Measurements from ENCODE around the gene ABHD16A. TPM values are rescaled to one million over a fixed set of nuclear protein-coding genes. Genes with fewer than 3 reads are reported as not detected.
A peak's percentile ranks its signal among the peaks of the same experiment; 100 is the strongest.

Gene ABHD16A
- polyA plus RNA-seq, 3 donors from 2014 or later: 43.6 to 53.7 (median 47.0) TPM

- Mint-ChIP-seq H3K36me3 (peaks cover 7 to 36% (median 9%) of the 10 kb centered on the region in 3 donors), H3K9me3 (no peaks in the 10 kb centered on the region), H3K4me1 (peaks cover 0 to 2% of the 10 kb centered on the region in 2 donors), H3K27ac (peak overlapping the region in 2 of 6 donors; percentile 43 to 79), H3K4me3 (no peak overlapping the region), H3K27me3 (ENCODE audit: low read depth in 3 of 3) (peaks cover 0 to 4% (median 2%) of the 10 kb centered on the region in 3 donors)
- DNase-seq: no peak
These were observed 15.0 kb downstream of the ABHD16A start for GRCh38 chr6:31687860-31688693.

DNA sequence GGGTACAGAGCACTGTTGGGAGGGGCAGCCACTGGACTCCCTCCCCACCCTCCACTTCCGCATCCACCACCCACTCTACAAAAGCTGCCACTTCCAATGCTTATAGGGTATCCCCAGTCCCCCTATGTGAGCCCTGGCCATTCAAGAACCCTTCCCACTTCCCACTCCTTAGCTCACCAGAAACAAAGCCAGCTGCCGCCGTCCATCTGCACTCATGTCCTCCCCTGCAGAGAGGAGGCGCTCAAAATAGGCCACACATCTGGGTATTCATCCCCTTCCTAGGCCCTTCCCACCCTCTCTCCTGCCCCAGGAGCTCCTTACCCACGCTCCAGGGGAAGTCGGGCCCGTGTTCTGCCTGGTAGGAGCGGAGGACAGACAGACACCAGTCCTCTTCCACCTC lies 15.8 kb downstream of the ABHD16A start:
- Mint-ChIP-seq H3K27me3 (ENCODE audit: low read depth in 3 of 3) (peaks cover 0 to 4% (median 2%) of the 10 kb centered on the region in 3 donors), H3K9me3 (no peaks in the 10 kb centered on the region), H3K27ac (peak overlapping the region in 1 of 6 donors; percentile 43), H3K4me3 (no peak overlapping the region), H3K4me1 (peaks cover 0 to 2% of the 10 kb centered on the region in 2 donors), H3K36me3 (peaks cover 7 to 34% (median 9%) of the 10 kb centered on the region in 3 donors)
- no peak for DNase-seq

GRCh38 chr6:31686483-31686882 lies 16.6 kb downstream of the ABHD16A start:
- peaks cover 7 to 32% (median 9%) of the 10 kb centered on the region in 3 donors for H3K36me3 Mint-ChIP-seq
- peaks cover 3 to 5% of the 10 kb centered on the region in 2 donors for H3K4me1 Mint-ChIP-seq

DNA sequence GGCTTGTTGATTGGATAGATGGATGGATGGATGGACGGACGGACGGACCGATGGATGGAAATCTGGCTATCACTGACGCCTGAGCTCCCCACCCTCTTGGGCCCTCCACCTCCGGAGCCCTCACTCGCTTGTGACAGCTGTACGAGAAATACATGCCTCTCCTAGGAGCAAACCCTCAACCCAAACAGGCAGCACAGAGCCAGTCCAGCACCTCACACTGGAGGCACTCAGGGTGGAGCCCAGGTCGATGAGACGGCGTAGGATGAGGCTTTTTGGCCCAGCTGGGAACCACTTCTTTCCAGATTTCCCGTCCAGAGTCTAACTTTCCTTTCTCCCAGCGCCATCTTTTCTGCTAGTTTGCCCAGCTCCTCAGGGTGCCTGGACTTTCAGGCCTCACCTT lies 19.5 kb downstream of the ABHD16A start:
- Mint-ChIP-seq H3K27me3 (ENCODE audit: low read depth in 3 of 3) (peaks cover 0 to 4% (median 4%) of the 10 kb centered on the region in 3 donors), H3K27ac (peak overlapping the region in 1 of 6 donors; percentile 69), H3K4me1 (peaks cover 21 to 26% of the 10 kb centered on the region in 2 donors), H3K9me3 (no peaks in the 10 kb centered on the region), H3K36me3 (peaks cover 4 to 17% (median 9%) of the 10 kb centered on the region in 3 donors), H3K4me3 (no peak overlapping the region)
- no peak for DNase-seq

More at GRCh38 chr6:31686483-31686882, 16.6 kb downstream of the ABHD16A start:
- Mint-ChIP-seq H3K9me3 (no peaks in the 10 kb centered on the region), H3K27ac (peak overlapping the region in 5 of 6 donors; percentile 21 to 92 (median 45)), H3K4me3 (no peak overlapping the region), H3K27me3 (ENCODE audit: low read depth in 3 of 3) (peaks cover 0 to 4% (median 2%) of the 10 kb centered on the region in 3 donors)
- no peak for DNase-seq

- H3K4me1 Mint-ChIP-seq: peaks cover 22 to 26% of the 10 kb centered on the region in 2 donors
- peak; percentile 30 to 33 (median 30) for DNase-seq
- no peaks in the 10 kb centered on the region for H3K9me3 Mint-ChIP-seq
These were observed 21.9 kb downstream of the ABHD16A start for GRCh38 chr6:31681135-31681671.

GRCh38 chr6:31680226-31681134 lies 22.6 kb downstream of the ABHD16A start, which contains the start of gene LY6G5C:
TSS of gene LY6G5C (minus strand) at chr6:31681067. CDS start at chr6:31680373, 694 bp downstream.
- Mint-ChIP-seq H3K4me1 (peaks cover 22 to 26% of the 10 kb centered on the region in 2 donors), H3K9me3 (no peaks in the 10 kb centered on the region), H3K27me3 (ENCODE audit: low read depth in 3 of 3) (peaks cover 0 to 8% (median 4%) of the 10 kb centered on the region in 3 donors), H3K36me3 (peaks cover 0 to 6% (median 0%) of the 10 kb centered on the region in 3 donors), H3K27ac (peak within 1 kb of the TSS; percentile 48 to 97 (median 82)), H3K4me3 (peak within 1 kb of the TSS; percentile 83 to 99 (median 89))
- DNase-seq: peak; percentile 60 to 73 (median 66)

More at GRCh38 chr6:31681135-31681671, 21.9 kb downstream of the ABHD16A start:
- peak overlapping the region; percentile 83 to 99 (median 89) for H3K4me3 Mint-ChIP-seq
- H3K27ac Mint-ChIP-seq: peak overlapping the region in 5 of 6 donors; percentile 45 to 97 (median 81)
- peaks cover 0 to 8% (median 5%) of the 10 kb centered on the region in 3 donors for H3K27me3 Mint-ChIP-seq (ENCODE audit: low read depth in 3 of 3)
- H3K36me3 Mint-ChIP-seq: peaks cover 2 to 9% (median 2%) of the 10 kb centered on the region in 3 donors

- H3K9me3 Mint-ChIP-seq: no peaks in the 10 kb centered on the region
- H3K27me3 Mint-ChIP-seq (ENCODE audit: low read depth in 3 of 3): peaks cover 0 to 8% (median 2%) of the 10 kb centered on the region in 3 donors
- H3K36me3 Mint-ChIP-seq: peaks cover 4 to 6% (median 4%) of the 10 kb centered on the region in 3 donors
- H3K4me3 Mint-ChIP-seq: no peak overlapping the region
- peaks cover 20 to 26% of the 10 kb centered on the region in 2 donors for H3K4me1 Mint-ChIP-seq
- peak overlapping the region in 1 of 6 donors; percentile 25 for H3K27ac Mint-ChIP-seq
- no peak for DNase-seq
These were observed 25.2 kb downstream of the ABHD16A start for GRCh38 chr6:31677955-31678354.

- H3K27me3 Mint-ChIP-seq (ENCODE audit: low read depth in 3 of 3): peaks cover 0 to 8% (median 4%) of the 10 kb centered on the region in 3 donors
- peaks cover 20 to 26% of the 10 kb centered on the region in 2 donors for H3K4me1 Mint-ChIP-seq
- no peaks in the 10 kb centered on the region for H3K9me3 Mint-ChIP-seq
- no peak overlapping the region for H3K27ac Mint-ChIP-seq
- peaks cover 9 to 11% (median 10%) of the 10 kb centered on the region in 3 donors for H3K36me3 Mint-ChIP-seq
- DNase-seq: no peak
- no peak overlapping the region for H3K4me3 Mint-ChIP-seq
These were observed 26.2 kb downstream of the ABHD16A start for GRCh38 chr6:31676904-31677303.

DNA sequence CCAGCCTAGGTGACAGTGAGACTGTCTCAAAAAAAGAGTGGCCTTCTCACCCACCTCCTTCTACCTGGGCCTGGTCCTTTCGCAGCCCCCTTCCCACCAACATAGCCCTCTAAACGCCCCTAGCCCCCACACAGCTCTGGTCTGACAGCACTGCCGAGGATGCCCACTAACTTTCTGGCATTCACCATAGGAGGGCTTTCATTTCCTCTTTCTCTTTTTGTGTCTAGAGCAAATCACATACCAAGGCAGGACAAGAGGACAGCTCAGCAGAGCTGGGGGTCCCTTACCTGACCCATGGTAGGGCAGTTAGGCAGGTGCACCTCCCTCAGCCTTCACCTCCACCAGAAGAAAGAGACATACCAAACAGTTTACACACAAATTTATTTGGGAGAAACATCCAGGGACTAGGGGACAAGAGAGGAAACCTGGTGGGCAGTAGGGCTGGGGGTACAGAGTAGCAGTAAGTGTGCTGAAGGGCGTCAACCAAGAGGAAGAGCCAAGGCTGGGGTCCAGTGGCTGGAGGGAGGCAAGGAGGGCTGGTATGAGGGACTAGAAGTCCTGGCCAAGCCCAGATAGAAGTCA lies 26.7 kb downstream of the ABHD16A start:
- peaks cover 9 to 11% (median 10%) of the 10 kb centered on the region in 3 donors for H3K36me3 Mint-ChIP-seq
- H3K9me3 Mint-ChIP-seq: no peaks in the 10 kb centered on the region
- H3K27me3 Mint-ChIP-seq (ENCODE audit: low read depth in 3 of 3): peaks cover 0 to 8% (median 4%) of the 10 kb centered on the region in 3 donors
- H3K4me1 Mint-ChIP-seq: peaks cover 16 to 22% of the 10 kb centered on the region in 2 donors
- DNase-seq: no peak
- H3K4me3 Mint-ChIP-seq: no peak overlapping the region
- peak overlapping the region in 1 of 6 donors; percentile 61 for H3K27ac Mint-ChIP-seq

DNA sequence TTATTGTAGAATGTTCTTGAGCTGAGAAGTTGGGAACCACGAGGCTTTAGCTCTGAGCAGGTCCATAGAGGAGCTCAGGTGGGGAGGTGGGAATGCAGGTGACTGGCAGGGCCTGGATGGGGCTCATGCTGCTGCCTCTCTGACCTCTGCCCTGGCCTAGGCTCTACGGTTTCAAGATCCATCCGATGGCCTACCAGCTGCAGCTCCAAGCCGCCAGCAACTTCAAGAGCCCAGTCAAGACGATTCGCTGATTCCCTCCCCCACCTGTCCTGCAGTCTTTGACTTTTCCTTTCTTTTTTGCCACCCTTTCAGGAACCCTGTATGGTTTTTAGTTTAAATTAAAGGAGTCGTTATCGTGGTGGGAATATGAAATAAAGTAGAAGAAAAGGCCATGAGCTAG lies 33.4 kb downstream of the ABHD16A start, which contains the start of gene LY6G5B:
LY6G5B (plus strand) TSS at position 301 of the 400 bp plus-strand sequence. CDS start 975 bp downstream, outside the sequence.
- Mint-ChIP-seq H3K4me3 (no peak within 1 kb of the TSS), H3K4me1 (peaks cover 28 to 34% of the 10 kb centered on the region in 2 donors), H3K27me3 (ENCODE audit: low read depth in 3 of 3) (peaks cover 9 to 14% (median 11%) of the 10 kb centered on the region in 3 donors), H3K27ac (peak within 1 kb of the TSS in 1 of 6 donors; percentile 23), H3K36me3 (peaks cover 11 to 47% (median 17%) of the 10 kb centered on the region in 3 donors), H3K9me3 (no peaks in the 10 kb centered on the region)
- no peak for DNase-seq

GRCh38 chr6:31666337-31666965 lies 36.7 kb downstream of the ABHD16A start:
- Mint-ChIP-seq H3K4me3 (peak overlapping the region; percentile 88 to 100 (median 97)), H3K4me1 (peaks cover 50 to 54% of the 10 kb centered on the region in 2 donors), H3K36me3 (peaks cover 4 to 45% (median 15%) of the 10 kb centered on the region in 3 donors)

More at GRCh38 chr6:31666337-31666965, 36.7 kb downstream of the ABHD16A start:
- Mint-ChIP-seq H3K27ac (peak overlapping the region; percentile 95 to 99 (median 99)), H3K9me3 (no peaks in the 10 kb centered on the region), H3K27me3 (ENCODE audit: low read depth in 3 of 3) (peaks cover 12 to 16% (median 13%) of the 10 kb centered on the region in 3 donors)
- no peak for DNase-seq
